C1 segment of cervical spinal cord (tissue), 14 donors: ENCODE results near the gene ZNF688.

Experiments used
- DNase-seq, 14 donors: peaks; one replicate each; lab custom pipeline; 2025; lab: John Stamatoyannopoulos, UW

Gene ZNF688

GRCh38 chr16:30521476-30521872, 50.0 kb downstream of the ZNF688 start:
- no peak for DNase-seq
